ENCODE measurements around the gene TMEM253. TPM values are rescaled to one million over a fixed set of nuclear protein-coding genes. Genes with fewer than 3 reads are reported as not detected.

The TMEM253 gene
- polyA plus RNA-seq, 3 donors = 0.05 TPM; not detected in 2

GRCh38 chr14:21057803-21058675 is 42.8 kb upstream of the TMEM253 start, which contains the start of gene RNASE8:
Gene RNASE8 (plus strand): TSS chr14:21057822. CDS start chr14:21057893, 71 bp downstream.
- Histone ChIP-seq H3K79me2 (ENCODE audit: insufficient read depth, low read length) (no peaks in the 10 kb centered on the region), H3K4me3 (replicated peaks in 1 of 3; ENCODE audit: low read depth in 2 of 3, low read length in 3 of 3) (no peak within 1 kb of the TSS), H3K9me3 (replicated peaks in 1 of 2; ENCODE audit: control insufficient read depth in 1 of 2, insufficient read depth in 1 of 2, low read length in 2 of 2) (no peaks in the 10 kb centered on the region), H2AFZ (ENCODE audit: insufficient read depth, low read depth, low read length, poor library complexity, severe bottlenecking) (no peak within 1 kb of the TSS), H3K36me3 (replicated peaks in 1 of 2; ENCODE audit: control insufficient read depth in 1 of 2, insufficient read depth in 2 of 2, low read length in 2 of 2) (no peaks in the 10 kb centered on the region), H3K27ac (ENCODE audit: low read depth in 1 of 2, low read length in 2 of 2) (no peak within 1 kb of the TSS), H4K20me1 (ENCODE audit: insufficient read depth, low read length) (no peaks in the 10 kb centered on the region), H3K4me1 (ENCODE audit: control insufficient read depth in 1 of 2, insufficient read depth in 2 of 2, low read length in 2 of 2) (no peaks in the 10 kb centered on the region), H3K4me2 (replicated peaks; ENCODE audit: extremely low read depth, low read length, poor library complexity, severe bottlenecking) (no peak within 1 kb of the TSS), H3K27me3 (ENCODE audit: control insufficient read depth in 2 of 2, insufficient read depth in 2 of 2, low read length in 2 of 2) (peaks cover 0 to 6% of the 10 kb centered on the region in 2 donors), H3K9ac (ENCODE audit: insufficient read depth, low read length, poor library complexity, severe bottlenecking) (no peak within 1 kb of the TSS)
- H3K27me3 Mint-ChIP-seq (ENCODE audit: low read depth in 3 of 3) = peaks cover 5 to 10% (median 10%) of the 10 kb centered on the region in 3 donors
- no peaks in the 10 kb centered on the region for H3K36me3 Mint-ChIP-seq
- no peaks in the 10 kb centered on the region for H3K9me3 Mint-ChIP-seq
- no peak for DNase-seq
- intact Hi-C loops (cut with micrococcal nuclease) = loop anchor here in 1 of 2 donors (5.0 kb wide), 1 partner anchor 41 kb away; no protein-coding TSS in a partner anchor
- no peak for TF ChIP-seq CTCF (IDR thresholded peaks at IDR 0.05)
- WGBS (ENCODE audit: insufficient coverage) = 86% methylated on average over 6 of the region's 8 CpGs
- H3K27ac Mint-ChIP-seq = peak within 1 kb of the TSS in 1 of 7 donors; percentile 13
- no peaks in the 10 kb centered on the region for H3K4me1 Mint-ChIP-seq
- H3K4me3 Mint-ChIP-seq = no peak within 1 kb of the TSS

- Histone ChIP-seq H3K27ac (ENCODE audit: low read depth in 1 of 2, low read length in 2 of 2) (no peak overlapping the region), H3K27me3 (ENCODE audit: control insufficient read depth in 2 of 2, insufficient read depth in 2 of 2, low read length in 2 of 2) (peaks cover 0 to 8% of the 10 kb centered on the region in 2 donors), H4K20me1 (ENCODE audit: insufficient read depth, low read length) (no peaks in the 10 kb centered on the region), H3K9ac (ENCODE audit: insufficient read depth, low read length, poor library complexity, severe bottlenecking) (no peak overlapping the region), H3K4me1 (ENCODE audit: control insufficient read depth in 1 of 2, insufficient read depth in 2 of 2, low read length in 2 of 2) (no peaks in the 10 kb centered on the region), H2AFZ (ENCODE audit: insufficient read depth, low read depth, low read length, poor library complexity, severe bottlenecking) (no peak overlapping the region), H3K36me3 (replicated peaks in 1 of 2; ENCODE audit: control insufficient read depth in 1 of 2, insufficient read depth in 2 of 2, low read length in 2 of 2) (no peaks in the 10 kb centered on the region), H3K4me3 (replicated peaks in 1 of 3; ENCODE audit: low read depth in 2 of 3, low read length in 3 of 3) (no peak overlapping the region), H3K4me2 (replicated peaks; ENCODE audit: extremely low read depth, low read length, poor library complexity, severe bottlenecking) (no peak overlapping the region), H3K9me3 (replicated peaks in 1 of 2; ENCODE audit: control insufficient read depth in 1 of 2, insufficient read depth in 1 of 2, low read length in 2 of 2) (no peaks in the 10 kb centered on the region), H3K79me2 (ENCODE audit: insufficient read depth, low read length) (no peaks in the 10 kb centered on the region)
- no peaks in the 10 kb centered on the region for H3K4me1 Mint-ChIP-seq
- 98% methylated on average over 5 of the region's 5 CpGs for WGBS (ENCODE audit: insufficient coverage)
- TF ChIP-seq CTCF (IDR thresholded peaks at IDR 0.05) = no peak
- H3K27me3 Mint-ChIP-seq (ENCODE audit: low read depth in 3 of 3) = peaks cover 5 to 11% (median 9%) of the 10 kb centered on the region in 3 donors
- DNase-seq = no peak
- no peaks in the 10 kb centered on the region for H3K36me3 Mint-ChIP-seq
- intact Hi-C loops (cut with micrococcal nuclease) = loop anchor here in 1 of 2 donors (5.0 kb wide), 1 partner anchor 42 kb away; no protein-coding TSS in a partner anchor
- H3K4me3 Mint-ChIP-seq = no peak overlapping the region
- no peak overlapping the region for H3K27ac Mint-ChIP-seq
- H3K9me3 Mint-ChIP-seq = no peaks in the 10 kb centered on the region
Measured at GRCh38 chr14:21058903-21059302, 42.0 kb upstream of the TMEM253 start.

Data from CD14-positive monocyte (primary cell).